Frontal cortex (tissue), 4 donors: ENCODE measurements around the gene PPM1A. TPM values are rescaled to one million over a fixed set of nuclear protein-coding genes. Genes with fewer than 3 reads are reported as not detected.
A peak's percentile ranks its signal among the peaks of the same experiment; 100 is the strongest.

Experiments
- DNase-seq, 2 donors: peaks; one replicate each; pipeline ENCODE4 v3.0.0; 2012; ENCODE audit warnings: low spot score in 2 of 2
- FAIRE-seq: peaks from 2 replicates; lab custom pipeline; 2012; peaks lifted over from hg19 to GRCh38; lab: Jason Lieb, UNC
- total RNA-seq: library from RNA; depleted of rRNA; stranded (reverse); fragments of >200 nt; gene quantifications from one replicate; pipeline ENCODE4 v1.2.3, GENCODE V29; 2014
- donor health status: control.
- donor health status: control.
- donor health status: control.

PPM1A gene
- 67.3 TPM for total RNA-seq

DNA sequence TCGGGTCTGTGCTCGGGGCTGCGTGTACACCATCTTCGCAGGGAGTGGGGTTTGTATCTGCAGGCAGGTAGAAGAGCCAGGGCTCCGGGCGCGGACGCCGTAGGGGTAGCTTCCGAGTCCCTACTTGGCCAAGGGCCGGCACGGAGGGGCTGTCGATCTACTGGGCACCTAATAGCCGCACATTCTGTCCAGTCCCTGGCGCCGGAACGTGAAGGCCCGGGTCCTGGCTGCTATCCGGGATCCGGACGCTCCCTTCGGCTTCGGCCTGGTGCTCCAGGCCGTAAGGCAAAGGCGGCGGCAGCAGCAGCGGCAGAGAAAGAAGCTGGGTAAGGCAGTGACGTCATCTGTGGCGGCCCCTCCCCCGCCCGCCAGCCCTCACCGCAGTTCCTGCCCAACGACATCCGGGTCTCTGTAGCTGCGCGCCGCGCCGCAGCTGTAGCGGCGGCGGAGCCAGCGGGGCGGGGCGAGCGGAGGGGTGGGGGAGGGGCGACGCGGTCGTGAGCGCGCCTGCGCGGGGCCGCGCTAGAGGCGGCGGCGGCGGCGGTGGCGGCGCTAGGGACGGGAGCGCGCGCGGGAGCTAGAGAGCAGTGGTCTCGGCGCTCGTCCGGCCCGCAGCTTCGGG, at the start of gene PPM1A:
Gene PPM1A, plus strand, starts transcription at position 525 of the 622 bp plus-strand sequence. CDS start 33,483 bp downstream, outside the sequence.
- DNase-seq: peak; percentile 94 to 96
- FAIRE-seq: no peak

DNA sequence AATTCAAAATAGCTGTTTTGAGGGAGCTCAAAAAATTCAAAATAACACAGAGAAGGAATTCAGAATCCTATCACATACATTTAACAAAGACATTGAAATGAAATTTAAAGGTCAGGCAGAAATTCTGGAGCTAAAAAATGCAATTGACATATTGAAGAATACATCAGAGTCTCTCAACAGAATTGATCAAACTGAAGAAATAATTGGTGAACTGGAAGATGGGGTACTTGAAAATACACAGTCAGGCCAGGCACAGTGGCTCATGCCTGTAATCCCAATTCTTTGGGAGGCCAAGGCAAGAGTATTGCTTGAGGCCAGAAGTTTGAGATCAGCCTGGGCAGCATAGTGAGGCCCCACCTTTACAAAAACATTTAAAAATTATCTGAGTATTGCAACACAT, 49.7 kb upstream of the PPM1A start:
- DNase-seq: no peak
- FAIRE-seq: no peak

DNA sequence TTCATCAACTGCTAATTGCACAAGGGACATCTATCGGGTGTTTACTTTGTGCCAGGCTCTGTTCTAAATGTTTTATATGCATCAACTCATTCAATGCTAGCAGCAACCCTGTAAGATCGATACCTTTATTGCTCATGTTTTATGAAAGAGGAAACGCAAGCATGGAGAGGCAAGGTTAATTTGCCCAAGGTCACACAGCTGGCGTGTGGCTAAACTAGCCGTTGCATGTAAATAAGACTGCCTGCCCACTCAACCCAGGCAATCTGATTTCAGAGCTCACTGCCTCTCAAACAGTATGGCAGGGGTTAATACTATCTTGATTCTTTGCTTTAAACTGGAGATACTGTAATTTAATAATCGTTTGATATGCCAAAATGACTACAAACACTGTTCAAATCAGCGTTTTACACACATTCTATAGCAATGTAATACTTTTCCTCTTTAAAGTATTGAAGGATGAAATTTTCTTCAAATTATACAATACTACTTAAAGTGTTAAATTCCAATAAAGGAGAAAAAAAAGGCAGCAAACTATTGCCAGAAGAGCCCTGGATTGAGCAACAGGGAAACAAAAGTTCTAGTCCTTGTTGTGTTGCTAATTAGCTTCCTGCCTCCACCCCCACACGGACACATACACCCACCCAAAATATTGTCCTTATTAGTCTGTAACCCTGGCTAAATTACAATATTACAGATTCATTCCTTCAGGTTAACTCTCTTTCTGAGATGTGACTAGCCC, 44.7 kb upstream of the PPM1A start:
- no peak for DNase-seq
- FAIRE-seq: no peak

- FAIRE-seq: no peak
- no peak for DNase-seq
Measured at GRCh38 chr14:60204843-60205774, 43.9 kb upstream of the PPM1A start.

DNA sequence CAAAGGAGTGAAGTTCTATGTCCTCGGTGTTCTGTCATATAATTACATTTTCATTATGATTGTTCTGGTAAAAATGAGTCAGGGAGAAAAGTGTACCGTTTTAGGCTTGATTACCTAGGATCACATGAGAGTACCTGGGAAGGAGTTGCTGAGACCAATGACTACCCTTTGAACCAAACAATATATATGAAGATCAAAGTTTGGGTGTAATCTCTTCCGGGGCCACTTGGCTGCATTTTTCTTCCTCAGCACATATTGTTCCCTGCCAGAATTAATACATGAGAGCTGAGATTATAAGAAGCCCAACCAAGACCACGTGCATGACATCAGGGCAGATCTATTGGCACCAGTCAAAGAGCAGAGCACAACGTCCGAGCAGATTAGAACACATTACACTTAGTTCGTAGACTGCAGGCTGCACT, 42.8 kb upstream of the PPM1A start:
- no peak for DNase-seq
- no peak for FAIRE-seq

- DNase-seq: no peak
- no peak for FAIRE-seq
Measured at GRCh38 chr14:60206837-60207533, 42.0 kb upstream of the PPM1A start.

DNA sequence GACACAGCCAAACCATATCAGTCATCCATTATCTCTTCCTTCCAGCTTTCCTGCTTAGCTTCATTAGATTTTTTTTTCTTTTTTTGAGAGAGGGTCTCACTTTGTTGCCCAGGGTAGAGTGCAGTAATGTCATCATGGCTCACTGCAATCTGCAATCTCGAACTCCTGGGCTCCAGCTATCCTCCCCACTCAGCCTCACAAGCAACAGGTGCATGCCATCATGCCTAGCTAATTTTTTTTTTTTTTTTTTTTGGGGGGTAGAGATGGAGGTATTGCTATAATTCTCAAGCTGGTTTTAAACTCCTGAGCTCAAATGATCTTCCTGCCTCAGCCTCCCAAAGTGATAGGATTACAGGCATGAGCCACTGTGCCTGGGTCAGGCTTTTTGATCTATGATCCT, 38.3 kb upstream of the PPM1A start:
- DNase-seq (no peak), FAIRE-seq (no peak)

GRCh38 chr14:60211153-60211552, 37.9 kb upstream of the PPM1A start:
- FAIRE-seq (no peak), DNase-seq (no peak)

- DNase-seq (no peak), FAIRE-seq (no peak)
Measured at GRCh38 chr14:60212503-60213371, 36.3 kb upstream of the PPM1A start.

GRCh38 chr14:60214003-60214402, 35.0 kb upstream of the PPM1A start:
- FAIRE-seq (no peak), DNase-seq (no peak)

- FAIRE-seq (no peak), DNase-seq (no peak)
Measured at GRCh38 chr14:60214415-60215126, 34.5 kb upstream of the PPM1A start.

- DNase-seq (no peak), FAIRE-seq (no peak)
Measured at GRCh38 chr14:60215127-60215444, 33.9 kb upstream of the PPM1A start.

GRCh38 chr14:60215520-60216420, 33.3 kb upstream of the PPM1A start:
- no peak for FAIRE-seq
- no peak for DNase-seq

DNA sequence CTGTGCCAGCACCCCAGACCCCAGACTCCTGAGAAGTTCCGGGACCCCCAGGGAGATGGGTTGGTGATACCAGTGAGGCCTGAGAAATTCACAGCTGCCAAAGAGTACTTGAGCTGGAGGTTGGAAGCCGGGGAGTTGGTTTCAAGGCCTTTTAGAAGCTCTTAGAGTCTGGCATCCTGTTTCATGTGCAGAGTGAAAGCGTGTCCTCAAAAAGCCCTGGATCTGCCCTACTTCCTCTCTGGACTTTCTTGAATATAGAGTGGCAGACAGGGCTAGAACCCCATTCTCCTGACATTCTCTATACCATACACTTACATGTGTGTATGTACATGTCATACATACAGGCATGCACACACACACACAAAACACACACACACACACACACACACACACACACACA, 31.3 kb upstream of the PPM1A start:
- FAIRE-seq (no peak), DNase-seq (no peak)

GRCh38 chr14:60220084-60220483, 28.9 kb upstream of the PPM1A start:
- DNase-seq (no peak), FAIRE-seq (no peak)

DNA sequence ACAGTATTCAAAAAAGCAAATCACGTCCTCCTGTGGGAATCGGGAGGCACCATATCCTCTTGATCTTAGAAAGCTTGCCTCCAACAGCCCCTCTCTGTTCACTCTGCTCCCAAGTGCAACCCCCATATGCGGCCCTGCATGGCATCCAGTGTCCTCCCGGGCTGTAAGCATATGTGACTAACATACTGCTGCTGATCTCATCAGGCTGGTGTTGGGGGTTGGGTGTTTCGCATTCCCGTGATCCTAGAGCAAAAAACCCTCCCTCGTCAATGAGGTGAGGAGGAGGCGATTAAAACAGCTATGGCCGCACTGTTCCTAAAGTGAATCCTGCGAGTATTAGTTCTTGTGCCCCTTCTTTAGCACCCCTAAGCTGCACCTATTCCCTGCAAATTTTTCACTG, 28.1 kb upstream of the PPM1A start:
- DNase-seq: no peak
- no peak for FAIRE-seq

DNA sequence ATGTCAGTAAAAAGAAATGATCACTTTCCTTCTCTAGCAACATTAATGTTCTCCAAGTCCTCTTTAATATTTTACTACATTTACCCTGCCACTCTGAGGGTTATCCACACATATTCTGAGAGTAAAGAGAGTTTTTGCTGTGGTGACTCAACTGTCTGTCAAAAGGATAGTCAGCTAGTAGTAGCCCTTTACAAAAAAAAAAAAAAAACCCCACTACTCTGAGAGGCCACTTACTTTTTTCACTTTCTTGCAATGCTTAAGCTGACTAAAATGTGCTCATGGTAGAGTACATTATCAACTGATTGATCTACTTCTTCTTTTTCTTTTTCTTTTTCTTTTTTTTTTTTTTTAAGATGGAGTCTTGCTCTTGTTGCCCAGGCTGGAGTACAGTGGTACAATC, 27.6 kb upstream of the PPM1A start:
- DNase-seq (no peak), FAIRE-seq (no peak)

- FAIRE-seq (no peak), DNase-seq (peak; percentile 25 to 33)
Measured at GRCh38 chr14:60222820-60223219, 26.2 kb upstream of the PPM1A start.
